SK-N-DZ (cell line): ENCODE results near the gene DKK1. TPM values are rescaled to one million over a fixed set of nuclear protein-coding genes. Genes with fewer than 3 reads are reported as not detected.

Experiments used
- DNase-seq: peaks from one replicate; pipeline ENCODE4 v3.0.0-alpha.2; 2015; ENCODE audit warnings: low spot score
- polyA plus RNA-seq, 2 experiments: library from polyadenylated mRNA; depleted of rRNA; stranded (reverse); fragments of >200 nt; gene quantifications; 2 replicates each; pipeline ENCODE4 v1.2.3, GENCODE V29; 2014

DKK1 gene
- polyA plus RNA-seq (2014; cell fraction: cytosol; rRNA removed) = 6.1 and 11.1 TPM in 2 replicates
- 15.7 and 16.3 TPM in 2 replicates for polyA plus RNA-seq (2014; cell fraction: nucleus; rRNA removed)

GRCh38 chr10:52313933-52314821, at the start of gene DKK1:
TSS of gene DKK1 (plus strand) at chr10:52314281. CDS start at chr10:52314435, 154 bp downstream.
- DNase-seq = peak; percentile 84

GRCh38 chr10:52265131-52265926, 48.8 kb upstream of the DKK1 start:
- no peak for DNase-seq

- DNase-seq = no peak
Measured at GRCh38 chr10:52266858-52267257, 47.2 kb upstream of the DKK1 start.

GRCh38 chr10:52268790-52269189, 45.3 kb upstream of the DKK1 start:
- DNase-seq = no peak

GRCh38 chr10:52269233-52269632, 44.8 kb upstream of the DKK1 start:
- no peak for DNase-seq

GRCh38 chr10:52276163-52276562, 37.9 kb upstream of the DKK1 start:
- DNase-seq = no peak

GRCh38 chr10:52276986-52277385, 37.1 kb upstream of the DKK1 start:
- DNase-seq = no peak

GRCh38 chr10:52279546-52279945, 34.5 kb upstream of the DKK1 start:
- DNase-seq = no peak

- no peak for DNase-seq
Measured at GRCh38 chr10:52280051-52280450, 34.0 kb upstream of the DKK1 start.

GRCh38 chr10:52283174-52283573, 30.9 kb upstream of the DKK1 start:
- DNase-seq = no peak

GRCh38 chr10:52284416-52285013, 29.6 kb upstream of the DKK1 start:
- no peak for DNase-seq

- no peak for DNase-seq
Measured at GRCh38 chr10:52287866-52288265, 26.2 kb upstream of the DKK1 start.

- DNase-seq = no peak
Measured at GRCh38 chr10:52297747-52298146, 16.3 kb upstream of the DKK1 start.

- no peak for DNase-seq
Measured at GRCh38 chr10:52300599-52301277, 13.3 kb upstream of the DKK1 start.

- peak; percentile 75 for DNase-seq
Measured at GRCh38 chr10:52308251-52309031, 5.6 kb upstream of the DKK1 start.

GRCh38 chr10:52312942-52313255, 1.2 kb upstream of the DKK1 start:
- no peak for DNase-seq

- DNase-seq = peak; percentile 69
Measured at GRCh38 chr10:52313256-52313932, 687 bp upstream of the DKK1 start.

GRCh38 chr10:52314822-52315552, 906 bp downstream of the DKK1 start:
- DNase-seq = no peak

- DNase-seq = no peak
Measured at GRCh38 chr10:52316001-52316400, 1.9 kb downstream of the DKK1 start.

- DNase-seq = no peak
Measured at GRCh38 chr10:52316500-52316899, 2.4 kb downstream of the DKK1 start.
